K562 (cell line): ENCODE measurements around the gene MSL2. TPM values are rescaled to one million over a fixed set of nuclear protein-coding genes. Genes with fewer than 3 reads are reported as not detected.
A peak's percentile ranks its signal among the peaks of the same experiment; 100 is the strongest.

Experiments
- CREB1 ChIP-seq, 2 experiments: sonication (generic) in 1 of 2; formaldehyde crosslinking in 1 of 2; IDR thresholded peaks; 2 replicates each; pipeline versions ENCODE4 v1.6.1 to v1.8.0; 2012 to 2022; ENCODE audit warnings: inconsistent platforms in 1 of 2, mild to moderate bottlenecking in 1 of 2, missing genetic modification reagents in 1 of 2, moderate library complexity in 1 of 2
- GABPB2 ChIP-seq: fragments of 250-450 bp; sonication (Bioruptor Pico); conservative IDR thresholded peaks from 2 replicates; pipeline ENCODE4 v1.5.1; 2021; ENCODE audit warnings: mild to moderate bottlenecking
- HCFC1 ChIP-seq: IDR thresholded peaks from 2 replicates; pipeline ENCODE4 v1.6.1; 2012; ENCODE audit warnings: low read depth, low read length, improper control_type of control experiment
- HDAC8 ChIP-seq: fragments of 450-650 bp; IDR thresholded peaks from 2 replicates; pipeline ENCODE4 v1.6.1; 2016; ENCODE audit warnings: mild to moderate bottlenecking, missing genetic modification characterization, moderate library complexity, missing compliant biosample characterization
- HINFP ChIP-seq: fragments of 450-650 bp; conservative IDR thresholded peaks from 2 replicates; pipeline ENCODE4 v1.6.1; 2016; ENCODE audit warnings: missing genetic modification characterization, low read depth, mild to moderate bottlenecking, control low read depth, missing compliant biosample characterization
- MEF2D ChIP-seq: conservative IDR thresholded peaks from 2 replicates; pipeline ENCODE4 v1.6.1; 2016; ENCODE audit warnings: low read depth, missing genetic modification characterization, missing compliant biosample characterization
- MIER1 ChIP-seq: fragments of 450-650 bp; IDR thresholded peaks from 2 replicates; pipeline ENCODE4 v1.6.1; 2016; ENCODE audit warnings: antibody characterized with exemption, mild to moderate bottlenecking, low read depth
- NR1H2 ChIP-seq: sonication (generic); formaldehyde crosslinking; IDR thresholded peaks from 2 replicates; pipeline ENCODE4 v1.4.0; 2020; ENCODE audit warnings: mild to moderate bottlenecking, missing genetic modification reagents
- OTX1 ChIP-seq: fragments of 450-650 bp; formaldehyde crosslinking; IDR thresholded peaks from 2 replicates; pipeline ENCODE4 v1.4.0; 2022; ENCODE audit warnings: mild to moderate bottlenecking
- PHB ChIP-seq: fragments of 250-450 bp; sonication (Bioruptor Pico); IDR thresholded peaks from 2 replicates; pipeline ENCODE4 v1.5.0; 2021
- PHF20 ChIP-seq: fragments of 450-650 bp; IDR thresholded peaks from 2 replicates; pipeline ENCODE4 v1.6.1; 2018; ENCODE audit not compliant: partially characterized antibody
- PTBP1 ChIP-seq: fragments of 200-400 bp; formaldehyde crosslinking; IDR thresholded peaks from 2 replicates; pipeline ENCODE4 v1.6.1; 2017; ENCODE audit warnings: low read depth, low read length
- RBM17 ChIP-seq: fragments of 200-400 bp; formaldehyde crosslinking; IDR thresholded peaks from 2 replicates; pipeline ENCODE4 v1.6.1; 2017; ENCODE audit warnings: low read depth, mild to moderate bottlenecking, low read length, borderline replicate concordance
- RFX1 ChIP-seq: fragments of 450-650 bp; IDR thresholded peaks from 2 replicates; pipeline ENCODE4 v1.6.1; 2016; ENCODE audit warnings: mild to moderate bottlenecking, moderate library complexity
- SUPT5H ChIP-seq: fragments of 450-650 bp; IDR thresholded peaks from 2 replicates; pipeline ENCODE4 v1.6.1; 2016
- TFAM ChIP-seq: fragments of 250-450 bp; sonication (Bioruptor Pico); conservative IDR thresholded peaks from 2 replicates; pipeline ENCODE4 v1.5.0; 2021; ENCODE audit warnings: mild to moderate bottlenecking, moderate library complexity
- THAP12 ChIP-seq: fragments of 250-450 bp; sonication (Bioruptor Pico); IDR thresholded peaks from 2 replicates; pipeline ENCODE4 v1.9.0; 2021; ENCODE audit warnings: mild to moderate bottlenecking, inconsistent platforms
- THRAP3 ChIP-seq: fragments of 450-650 bp; IDR thresholded peaks from 2 replicates; pipeline ENCODE4 v1.6.1; 2016; ENCODE audit warnings: mild to moderate bottlenecking, inconsistent platforms, borderline replicate concordance
- XRCC3 ChIP-seq: fragments of 450-650 bp; IDR thresholded peaks from 2 replicates; pipeline ENCODE4 v1.6.1; 2017; ENCODE audit warnings: mild to moderate bottlenecking, moderate library complexity
- ZBTB49 ChIP-seq: sonication (generic); formaldehyde crosslinking; IDR thresholded peaks from 2 replicates; pipeline ENCODE4 v1.8.0; 2022; ENCODE audit warnings: missing genetic modification reagents, mild to moderate bottlenecking, borderline replicate concordance
- ZNF146 ChIP-seq: IDR thresholded peaks from one replicate; pipeline ENCODE4 v1.6.1; 2018; ENCODE audit warnings: missing compliant biosample characterization; ENCODE audit not compliant: unreplicated experiment
- ZNF174 ChIP-seq: fragments of 250-450 bp; sonication (Bioruptor Pico); IDR thresholded peaks from 2 replicates; pipeline ENCODE4 v1.4.0; 2020; ENCODE audit warnings: mild to moderate bottlenecking
- ZNF395 ChIP-seq: fragments of 200-800 bp; sonication (Bioruptor generic); IDR thresholded peaks from 2 replicates; pipeline ENCODE4 v1.6.1; 2017; ENCODE audit warnings: missing genetic modification characterization, missing compliant biosample characterization
- ZNF551 ChIP-seq: fragments of 250-450 bp; sonication (Bioruptor Pico); IDR thresholded peaks from 2 replicates; pipeline ENCODE4 v1.5.0; 2021; ENCODE audit warnings: mild to moderate bottlenecking, moderate library complexity
- ZNF77 ChIP-seq: fragments of 250-450 bp; sonication (Bioruptor Pico); IDR thresholded peaks from 2 replicates; pipeline ENCODE4 v1.5.0; 2020
- polyA plus RNA-seq, 8 experiments: library from polyadenylated mRNA; depleted of rRNA in 4 of 8; stranded (reverse) in 5 of 8; unstranded in 3 of 8; fragments of >200 nt; fragmentation: Nextera tagmentation in 2 of 8; fragmentation: Illumina TruSeq in 1 of 8; extraction: Ambion mirVana in 2 of 8; extraction: Trizol in 1 of 8; gene quantifications; 2 replicates each; pipeline versions ENCODE4 v1.2.1 to v1.2.3, GENCODE V29; 2011 to 2014; ENCODE audit warnings: inconsistent platforms in 1 of 8, missing spikeins in 1 of 8
- total RNA-seq, 7 experiments: library from RNA; depleted of rRNA in 6 of 7; stranded (reverse); fragments of >200 nt in 6 of 7; fragmentation: Illumina TruSeq in 2 of 7; extraction: Trizol in 2 of 7; gene quantifications; 2 replicates each; pipeline versions ENCODE4 v1.2.1 to v1.2.3, GENCODE V29; 2011 to 2021; ENCODE audit warnings: low replicate concordance in 1 of 7

Gene MSL2
- total and polyA plus RNA-seq, 9 of the 15 experiments (the other 6 are each of a cell fraction or from before 2014, with no cell fraction given): 1.9 to 19.9 (median 9.1) TPM

- TF ChIP-seq HDAC8 (tag): no peak
- TF ChIP-seq ZNF395 (CRISPR knock-in tag): no peak
- TF ChIP-seq HCFC1: peak; percentile 2; the same call in 1 of the 2 replicates
- no peak for TF ChIP-seq MIER1
- TF ChIP-seq CREB1 (IDR thresholded peaks at IDR 0.05): no peak
- peak; percentile 37; the same call in 1 of the 2 replicates for TF ChIP-seq CREB1 (CRISPR knock-in tag; IDR thresholded peaks at IDR 0.05)
- TF ChIP-seq ZBTB49: no peak
- no peak for TF ChIP-seq ZNF174 (CRISPR knock-in tag)
- no peak for TF ChIP-seq THAP12 (CRISPR knock-in tag)
- TF ChIP-seq ZNF146 (CRISPR knock-in tag): no peak
- TF ChIP-seq PTBP1: no peak
- no peak for TF ChIP-seq GABPB2 (CRISPR knock-in tag)
- TF ChIP-seq SUPT5H: peak; percentile 49; the same call in 1 of the 2 replicates
- no peak for TF ChIP-seq XRCC3
- TF ChIP-seq TFAM (CRISPR knock-in tag): no peak
- peak; percentile 22 for TF ChIP-seq PHF20
- no peak for TF ChIP-seq RBM17
- TF ChIP-seq NR1H2 (CRISPR knock-in tag): no peak
- TF ChIP-seq PHB (CRISPR knock-in tag): no peak
- no peak for TF ChIP-seq MEF2D (tag)
- no peak for TF ChIP-seq ZNF77 (CRISPR knock-in tag)
- no peak for TF ChIP-seq RFX1
- TF ChIP-seq HINFP: no peak
- TF ChIP-seq THRAP3: no peak
- TF ChIP-seq OTX1: peak; percentile 21; the same call in 1 of the 2 replicates
- TF ChIP-seq ZNF551: no peak
Observed at GRCh38 chr3:136196064-136196400, at the start of gene MSL2 (continued).
